ENCODE data around the gene ATP2B2.

Gene ATP2B2

GRCh38 chr3:10317311-10317960, 187.9 kb downstream of the ATP2B2 start:
- TF ChIP-seq CTCF (IDR thresholded peaks at IDR 0.05; ENCODE audit: extremely low read depth, insufficient read depth, missing control alignments): no peak
- in situ Hi-C loops (cut with MboI; ENCODE audit: low pct_unique_long_range_greater_than_20kb, low sequenced_read_pairs, unreplicated experiment): no loop called here
- no peak for DNase-seq (ENCODE audit: low spot score)

- TF ChIP-seq CTCF (IDR thresholded peaks at IDR 0.05; ENCODE audit: extremely low read depth, insufficient read depth, missing control alignments): no peak
- no peak for DNase-seq (ENCODE audit: low spot score)
- in situ Hi-C loops (cut with MboI; ENCODE audit: low pct_unique_long_range_greater_than_20kb, low sequenced_read_pairs, unreplicated experiment): no loop called here
Observed at GRCh38 chr3:10315771-10316344, 189.5 kb downstream of the ATP2B2 start.

GRCh38 chr3:10315101-10315500, 190.3 kb downstream of the ATP2B2 start:
- no peak for DNase-seq (ENCODE audit: low spot score)
- TF ChIP-seq CTCF (IDR thresholded peaks at IDR 0.05; ENCODE audit: extremely low read depth, insufficient read depth, missing control alignments): no peak
- in situ Hi-C loops (cut with MboI; ENCODE audit: low pct_unique_long_range_greater_than_20kb, low sequenced_read_pairs, unreplicated experiment): no loop called here

GRCh38 chr3:10312861-10313260, 192.5 kb downstream of the ATP2B2 start:
- in situ Hi-C loops (cut with MboI; ENCODE audit: low pct_unique_long_range_greater_than_20kb, low sequenced_read_pairs, unreplicated experiment): no loop called here
- no peak for TF ChIP-seq CTCF (IDR thresholded peaks at IDR 0.05; ENCODE audit: extremely low read depth, insufficient read depth, missing control alignments)
- no peak for DNase-seq (ENCODE audit: low spot score)

- in situ Hi-C loops (cut with MboI; ENCODE audit: low pct_unique_long_range_greater_than_20kb, low sequenced_read_pairs, unreplicated experiment): no loop called here
- TF ChIP-seq CTCF (IDR thresholded peaks at IDR 0.05; ENCODE audit: extremely low read depth, insufficient read depth, missing control alignments): no peak
- no peak for DNase-seq (ENCODE audit: low spot score)
Observed at GRCh38 chr3:10312391-10312790, 193.0 kb downstream of the ATP2B2 start.

GRCh38 chr3:10311710-10312109, 193.7 kb downstream of the ATP2B2 start:
- in situ Hi-C loops (cut with MboI; ENCODE audit: low pct_unique_long_range_greater_than_20kb, low sequenced_read_pairs, unreplicated experiment): no loop called here
- no peak for DNase-seq (ENCODE audit: low spot score)
- TF ChIP-seq CTCF (IDR thresholded peaks at IDR 0.05; ENCODE audit: extremely low read depth, insufficient read depth, missing control alignments): no peak

All from GM13977 (cell line).